ENCODE measurements around the gene RTKN. TPM values are rescaled to one million over a fixed set of nuclear protein-coding genes. Genes with fewer than 3 reads are reported as not detected.
"Not testable (repeated sequence)": the region's sequence is repeated elsewhere in the genome, so short reads cannot be mapped to it uniquely, and the experiment has no call there.

RTKN gene
- total RNA-seq, 2 experiments from 2014 or later: 0.20 to 0.27 TPM

GRCh38 chr2:74462786-74463105, 21.0 kb upstream of the RTKN start:
- TF ChIP-seq CTCF (IDR thresholded peaks at IDR 0.05): no peak
- DNase-seq (no peak), ATAC-seq (ENCODE audit: poor library complexity) (no peak)
- H3K36me3 ChIP-seq (ENCODE audit: insufficient read depth, low read length): peaks cover 25% of the 10 kb centered on the region
- no peaks in the 10 kb centered on the region for H3K27me3 ChIP-seq (ENCODE audit: control insufficient read depth in 1 of 2, insufficient read depth in 2 of 2, low read length in 2 of 2)
- Mint-ChIP-seq H3K4me3 (peak overlapping the region; percentile 82), H3K27me3 (no peaks in the 10 kb centered on the region), H3K27ac (no peak overlapping the region), H3K9me3 (no peaks in the 10 kb centered on the region), H3K36me3 (ENCODE audit: low read depth) (peaks cover 23% of the 10 kb centered on the region), H3K4me1 (ENCODE audit: low read depth) (peaks cover 45% of the 10 kb centered on the region)
- no peak overlapping the region for H3K27ac ChIP-seq (ENCODE audit: low read depth in 1 of 2, low read length in 2 of 2)
- CTCF ChIA-PET: no interaction called here
- no peaks in the 10 kb centered on the region for H3K9me3 ChIP-seq (ENCODE audit: control insufficient read depth in 1 of 2, insufficient read depth in 1 of 2, low read length in 2 of 2)
- intact Hi-C loops (cut with DNase I, micrococcal nuclease): no loop called here
- H3K4me1 ChIP-seq (ENCODE audit: insufficient read depth, low read length): peaks cover 34% of the 10 kb centered on the region
- no peak overlapping the region for H3K4me3 ChIP-seq (ENCODE audit: low read length)
- POLR2A ChIA-PET: interaction anchor here (0.9 to 1.0 kb wide), 2 partner anchors 18 to 19 kb away, joined by 3 read pairs; no protein-coding TSS in a partner anchor

- Mint-ChIP-seq H3K4me1 (ENCODE audit: low read depth) (peaks cover 50% of the 10 kb centered on the region), H3K27me3 (no peaks in the 10 kb centered on the region), H3K27ac (no peak overlapping the region), H3K9me3 (no peaks in the 10 kb centered on the region), H3K4me3 (peak overlapping the region; percentile 82), H3K36me3 (ENCODE audit: low read depth) (peaks cover 29% of the 10 kb centered on the region)
- intact Hi-C loops (cut with DNase I, micrococcal nuclease): no loop called here
- Histone ChIP-seq H3K36me3 (ENCODE audit: insufficient read depth, low read length) (peaks cover 25% of the 10 kb centered on the region), H3K9me3 (ENCODE audit: control insufficient read depth in 1 of 2, insufficient read depth in 1 of 2, low read length in 2 of 2) (no peaks in the 10 kb centered on the region), H3K27ac (ENCODE audit: low read depth in 1 of 2, low read length in 2 of 2) (no peak overlapping the region), H3K4me3 (ENCODE audit: low read length) (no peak overlapping the region), H3K27me3 (ENCODE audit: control insufficient read depth in 1 of 2, insufficient read depth in 2 of 2, low read length in 2 of 2) (no peaks in the 10 kb centered on the region), H3K4me1 (ENCODE audit: insufficient read depth, low read length) (peaks cover 35% of the 10 kb centered on the region)
- ChIA-PET CTCF (interaction anchor here (0.5 kb wide), 1 partner anchor 704 kb away, joined by 3 read pairs; no protein-coding TSS in a partner anchor), POLR2A (interaction anchor here (0.9 to 1.3 kb wide), 4 partner anchors 10 to 20 kb away, joined by 3 to 8 read pairs (median 3); partner anchors contain the start of genes CCDC142, MRPL53 and TTC31)
- no peak for TF ChIP-seq CTCF (IDR thresholded peaks at IDR 0.05)
- ATAC-seq (ENCODE audit: poor library complexity) (no peak), DNase-seq (no peak)
Observed at GRCh38 chr2:74462054-74462785, 20.5 kb upstream of the RTKN start.

GRCh38 chr2:74461187-74462053, 19.7 kb upstream of the RTKN start:
- peaks cover 25% of the 10 kb centered on the region for H3K36me3 ChIP-seq (ENCODE audit: insufficient read depth, low read length)
- DNase-seq: peak in 1 of 14 experiments; percentile 34
- H3K27ac Mint-ChIP-seq: no peak overlapping the region
- H3K9me3 ChIP-seq (ENCODE audit: control insufficient read depth in 1 of 2, insufficient read depth in 1 of 2, low read length in 2 of 2): no peaks in the 10 kb centered on the region
- no peak overlapping the region for H3K4me3 ChIP-seq (ENCODE audit: low read length)
- peak overlapping the region; percentile 62 for H3K4me3 Mint-ChIP-seq
- POLR2A ChIA-PET: interaction anchor here (1.2 to 1.3 kb wide), 2 partner anchors 11 to 21 kb away, joined by 3 to 8 read pairs; partner anchors contain the start of genes CCDC142, MRPL53 and TTC31
- peaks cover 58% of the 10 kb centered on the region for H3K4me1 Mint-ChIP-seq (ENCODE audit: low read depth)
- no peak for ATAC-seq (ENCODE audit: poor library complexity)
- H3K27me3 Mint-ChIP-seq: no peaks in the 10 kb centered on the region
- H3K27me3 ChIP-seq (ENCODE audit: control insufficient read depth in 1 of 2, insufficient read depth in 2 of 2, low read length in 2 of 2): no peaks in the 10 kb centered on the region
- H3K27ac ChIP-seq (ENCODE audit: low read depth in 1 of 2, low read length in 2 of 2): no peak overlapping the region
- intact Hi-C loops (cut with DNase I, micrococcal nuclease): no loop called here
- TF ChIP-seq CTCF (IDR thresholded peaks at IDR 0.05): no peak
- H3K4me1 ChIP-seq (ENCODE audit: insufficient read depth, low read length): peaks cover 43% of the 10 kb centered on the region
- no peaks in the 10 kb centered on the region for H3K9me3 Mint-ChIP-seq
- CTCF ChIA-PET: interaction anchor here (0.5 kb wide), 1 partner anchor 703 kb away, joined by 3 read pairs; no protein-coding TSS in a partner anchor
- H3K36me3 Mint-ChIP-seq (ENCODE audit: low read depth): peaks cover 37% of the 10 kb centered on the region

GRCh38 chr2:74460187-74460586, 18.4 kb upstream of the RTKN start:
- Mint-ChIP-seq H3K4me3 (peak overlapping the region; percentile 30), H3K27ac (peak overlapping the region; percentile 98), H3K36me3 (ENCODE audit: low read depth) (peaks cover 35% of the 10 kb centered on the region), H3K4me1 (ENCODE audit: low read depth) (peaks cover 60% of the 10 kb centered on the region)
- CTCF ChIA-PET; H3K9me3 Mint-ChIP-seq; H3K27me3 Mint-ChIP-seq; H3K4me3 ChIP-seq (ENCODE audit: low read length); H3K27me3 ChIP-seq (ENCODE audit: control insufficient read depth in 1 of 2, insufficient read depth in 2 of 2, low read length in 2 of 2); ATAC-seq (ENCODE audit: poor library complexity); H3K27ac ChIP-seq (ENCODE audit: low read depth in 1 of 2, low read length in 2 of 2); intact Hi-C loops (cut with DNase I, micrococcal nuclease); H3K9me3 ChIP-seq (ENCODE audit: control insufficient read depth in 1 of 2, insufficient read depth in 1 of 2, low read length in 2 of 2); DNase-seq: not testable (repeated sequence)
- H3K36me3 ChIP-seq (ENCODE audit: insufficient read depth, low read length): peaks cover 25% of the 10 kb centered on the region
- POLR2A ChIA-PET: interaction anchor here (0.6 to 6.5 kb wide), 2 partner anchors 10 to 72 kb away, joined by 3 to 225 read pairs; partner anchors contain the start of gene MRPL53
- H3K4me1 ChIP-seq (ENCODE audit: insufficient read depth, low read length): peaks cover 47% of the 10 kb centered on the region

Measured in CD4-positive, alpha-beta T cell (primary cell).